OCI-LY7 (cell line): ENCODE results near the gene SCGB2B2. TPM values are rescaled to one million over a fixed set of nuclear protein-coding genes. Genes with fewer than 3 reads are reported as not detected.

ENCODE experiments used
- BruUV-seq: library from RNA; stranded (reverse); fragments of 400-500 nt; replicated peaks from 2 replicates; lab custom pipeline; 2021; lab: Mats Ljungman, UMichigan
- CTCF ChIA-PET: fragments of 300-600 bp; sonication (Branson Sonifier 250); formaldehyde crosslinking; loops from one replicate; lab custom pipeline; 2022; ENCODE audit warnings: antibody characterized with exemption; ENCODE audit not compliant: unreplicated experiment; lab: Charles Lee
- POLR2A ChIA-PET: fragments of 300-600 bp; sonication (Branson Sonifier 250); formaldehyde crosslinking; loops from one replicate; lab custom pipeline; 2022; ENCODE audit warnings: antibody characterized with exemption; lab: Charles Lee
- DNase-seq: peaks from one replicate; pipeline ENCODE4 v3.0.0-alpha.2; 2015; ENCODE audit warnings: low spot score
- H2AFZ ChIP-seq: fragments of 200-600 bp; sonication (generic), shearing (Covaris generic); 2 replicates; pipeline ENCODE4 v1.6.1; 2014; ENCODE audit warnings: mild to moderate bottlenecking, antibody characterized with exemption, low read length, moderate library complexity
- H3K27ac ChIP-seq: fragments of 200-600 bp; sonication (generic); 2 replicates; pipeline ENCODE4 v1.5.1; 2014; ENCODE audit warnings: mixed run types, low read depth, mild to moderate bottlenecking, moderate library complexity, low read length, inconsistent platforms; ENCODE audit not compliant: poor library complexity, severe bottlenecking
- H3K36me3 ChIP-seq: fragments of 200-600 bp; sonication (generic); 2 replicates; pipeline ENCODE4 v1.6.1; 2014; ENCODE audit warnings: mild to moderate bottlenecking, antibody characterized with exemption, low read length, moderate library complexity, mixed read lengths; ENCODE audit not compliant: insufficient read depth
- H3K4me1 ChIP-seq: fragments of 200-600 bp; sonication (generic); 2 replicates; pipeline ENCODE4 v1.5.1; 2014; ENCODE audit warnings: mild to moderate bottlenecking, low read length; ENCODE audit not compliant: insufficient read depth, poor library complexity, severe bottlenecking
- H3K4me2 ChIP-seq: fragments of 200-600 bp; sonication (generic); 2 replicates; pipeline ENCODE4 v1.6.1; 2014; ENCODE audit warnings: mild to moderate bottlenecking, low read length
- H3K4me3 ChIP-seq: fragments of 200-600 bp; sonication (generic); 2 replicates; pipeline ENCODE4 v1.5.1; 2014; ENCODE audit warnings: mild to moderate bottlenecking, low read depth, low read length; ENCODE audit not compliant: poor library complexity, severe bottlenecking
- H3K79me2 ChIP-seq: fragments of 200-600 bp; sonication (generic); 2 replicates; pipeline ENCODE4 v1.6.1; 2016; ENCODE audit warnings: low read depth, mild to moderate bottlenecking, low read length, moderate library complexity, mixed read lengths; ENCODE audit not compliant: insufficient read depth
- H3K9me2 ChIP-seq: fragments of 200-600 bp; sonication (generic); 2 replicates; pipeline ENCODE4 v1.6.1; 2016; ENCODE audit warnings: mild to moderate bottlenecking, low read length, mixed read lengths; ENCODE audit not compliant: insufficient read depth
- H3K9me3 ChIP-seq: fragments of 200-600 bp; sonication (generic); 2 replicates; pipeline ENCODE4 v1.6.1; 2014; ENCODE audit warnings: mild to moderate bottlenecking, mixed run types, low read length, mixed read lengths
- H4K20me1 ChIP-seq: fragments of 200-600 bp; sonication (generic); 2 replicates; pipeline ENCODE4 v1.6.1; 2014; ENCODE audit warnings: mild to moderate bottlenecking, antibody characterized with exemption, low read length, moderate library complexity, mixed read lengths; ENCODE audit not compliant: insufficient read depth
- CTCF ChIP-seq: fragments of 200-600 bp; sonication (generic); conservative IDR thresholded peaks from 2 replicates; pipeline ENCODE4 v1.5.1; 2014; ENCODE audit warnings: mild to moderate bottlenecking, antibody characterized with exemption, low read length, moderate library complexity, mixed read lengths
- EZH2phosphoT487 ChIP-seq: fragments of 200-600 bp; sonication (generic); IDR thresholded peaks from 2 replicates; pipeline ENCODE4 v1.6.1; 2018; ENCODE audit warnings: low read depth, borderline replicate concordance, mild to moderate bottlenecking, mixed run types, antibody characterized with exemption, low read length, moderate library complexity, mixed read lengths
- intact Hi-C: fragments of 100-400 bp; cut with micrococcal nuclease; formaldehyde crosslinking; loops from one replicate; pipeline ENCODE4 v1.10.0; 2022; ENCODE audit not compliant: unreplicated experiment
- total RNA-seq, 2 experiments: library from RNA; depleted of rRNA in 1 of 2; stranded (reverse); fragments of >200 nt in 1 of 2; shearing (Covaris generic) in 1 of 2; gene quantifications; 2 replicates each; pipeline ENCODE4 v1.2.3, GENCODE V29; 2014 to 2022

SCGB2B2 gene
- total RNA-seq, 2 experiments from 2014 or later: 0.54 to 1.7 TPM

GRCh38 chr19:34655651-34656050 lies 21.3 kb downstream of the SCGB2B2 start:
- TF ChIP-seq EZH2phosphoT487 (no peak), CTCF (no peak)
- CTCF ChIA-PET: no interaction called here
- Histone ChIP-seq H3K27ac (no peak overlapping the region), H4K20me1 (no peaks in the 10 kb centered on the region), H3K4me3 (no peak overlapping the region), H3K9me3 (peaks cover 15% of the 10 kb centered on the region), H3K9me2 (no peaks in the 10 kb centered on the region), H2AFZ (no peak overlapping the region), H3K4me2 (no peak overlapping the region), H3K36me3 (no peaks in the 10 kb centered on the region), H3K79me2 (no peaks in the 10 kb centered on the region), H3K4me1 (no peaks in the 10 kb centered on the region)
- DNase-seq: no peak
- BruUV-seq: no TSS peak
- intact Hi-C loops: no loop called here
- POLR2A ChIA-PET: no interaction called here

- CTCF ChIA-PET: no interaction called here
- no TSS peak for BruUV-seq
These were observed 22.2 kb downstream of the SCGB2B2 start for GRCh38 chr19:34654796-34655195.

More at GRCh38 chr19:34654796-34655195, 22.2 kb downstream of the SCGB2B2 start:
- Histone ChIP-seq H3K9me3 (peaks cover 15% of the 10 kb centered on the region), H3K4me1 (no peaks in the 10 kb centered on the region), H4K20me1 (no peaks in the 10 kb centered on the region), H3K4me2 (no peak overlapping the region), H2AFZ (no peak overlapping the region), H3K27ac (no peak overlapping the region), H3K4me3 (no peak overlapping the region), H3K36me3 (no peaks in the 10 kb centered on the region), H3K79me2 (no peaks in the 10 kb centered on the region), H3K9me2 (no peaks in the 10 kb centered on the region)
- TF ChIP-seq CTCF (no peak), EZH2phosphoT487 (no peak)
- no peak for DNase-seq
- POLR2A ChIA-PET: no interaction called here
- intact Hi-C loops: no loop called here
